ENCODE data around the gene USP10.

The USP10 gene

DNA sequence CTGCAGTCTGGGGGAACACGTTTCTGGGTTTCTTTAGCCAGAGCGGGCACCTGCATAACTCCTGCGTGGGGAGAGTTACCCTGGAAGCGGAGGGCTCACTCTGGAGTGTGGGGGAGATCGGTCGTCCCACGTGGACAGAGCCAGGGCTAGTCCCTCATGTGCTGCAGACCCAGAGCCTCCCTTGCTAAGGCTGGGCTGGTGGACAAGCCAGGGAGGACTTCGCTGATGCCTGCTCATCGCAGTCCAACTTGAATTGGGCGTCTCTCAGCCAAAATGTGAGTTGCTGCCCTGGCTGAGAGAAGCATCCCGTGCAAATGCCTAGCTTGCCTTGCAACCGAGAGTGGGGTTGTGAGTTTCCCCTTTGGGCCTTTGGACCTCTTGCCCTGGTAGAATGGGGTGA, 121.0 kb downstream of the USP10 start:
- Histone ChIP-seq H2AFZ (ENCODE audit: low read depth, low read length) (no peak overlapping the region), H3K4me3 (ENCODE audit: low read length) (no peak overlapping the region), H3K9me3 (ENCODE audit: low read length) (no peaks in the 10 kb centered on the region), H3K36me3 (ENCODE audit: insufficient read depth, low read length) (no peaks in the 10 kb centered on the region), H3K4me1 (ENCODE audit: insufficient read depth, low read length) (peaks cover 4% of the 10 kb centered on the region), H3K27me3 (ENCODE audit: insufficient read depth, low read length) (peaks cover 29% of the 10 kb centered on the region)

GRCh38 chr16:84821179-84821578, 121.4 kb downstream of the USP10 start:
- peaks cover 28% of the 10 kb centered on the region for H3K27me3 ChIP-seq (ENCODE audit: insufficient read depth, low read length)
- no peak overlapping the region for H2AFZ ChIP-seq (ENCODE audit: low read depth, low read length)
- H3K9me3 ChIP-seq (ENCODE audit: low read length), result no peaks in the 10 kb centered on the region
- H3K4me1 ChIP-seq (ENCODE audit: insufficient read depth, low read length), result peaks cover 6% of the 10 kb centered on the region
- no peak overlapping the region for H3K4me3 ChIP-seq (ENCODE audit: low read length)
- no peaks in the 10 kb centered on the region for H3K36me3 ChIP-seq (ENCODE audit: insufficient read depth, low read length)

DNA sequence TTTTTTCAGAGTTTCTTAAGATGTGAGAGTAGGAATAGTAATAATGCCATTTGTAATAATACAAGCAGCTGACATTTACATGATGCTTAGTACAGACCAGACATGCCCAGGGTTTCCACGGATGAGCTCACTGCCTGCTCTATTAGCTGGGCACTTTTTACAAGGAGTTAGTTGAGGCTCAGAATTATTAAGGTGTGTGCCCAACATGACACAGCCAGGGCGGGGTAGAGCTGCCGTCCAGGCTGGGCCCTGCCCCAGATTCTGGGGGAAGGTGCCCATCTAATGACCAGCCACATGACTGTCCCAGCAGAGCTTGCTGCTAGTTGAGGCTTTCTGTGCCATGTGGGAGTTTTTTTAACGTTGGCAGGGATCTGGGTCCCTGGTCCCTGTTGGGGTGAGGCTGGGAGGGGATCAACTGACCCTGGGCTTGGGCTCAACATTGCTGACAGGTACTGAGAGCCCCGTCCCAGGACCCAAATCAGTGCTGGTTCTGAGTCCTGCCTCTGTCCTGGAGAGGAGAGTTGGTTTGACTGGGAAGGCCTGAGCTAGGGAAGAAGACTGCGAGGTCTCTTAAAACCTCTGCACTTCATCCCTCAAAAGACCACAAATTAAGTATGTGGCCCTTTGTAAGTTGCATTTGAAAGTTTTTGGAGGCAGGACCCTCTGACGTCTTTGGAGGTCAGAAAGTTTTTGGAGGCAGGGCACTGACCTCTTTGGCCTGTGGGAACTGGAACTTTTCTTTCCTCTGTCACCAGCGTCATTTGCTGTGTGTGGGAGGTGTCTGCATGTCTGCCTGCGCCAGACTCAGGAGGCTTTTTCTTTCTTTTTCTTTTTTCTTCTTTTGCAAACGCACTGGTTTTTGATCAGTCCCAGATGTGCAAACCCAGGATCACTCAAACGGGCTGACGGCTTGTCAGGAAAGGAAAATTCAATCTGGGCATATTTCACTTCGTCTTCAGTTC, 122.2 kb downstream of the USP10 start:
- Histone ChIP-seq H3K4me1 (ENCODE audit: insufficient read depth, low read length) (peaks cover 13% of the 10 kb centered on the region), H3K9me3 (ENCODE audit: low read length) (no peaks in the 10 kb centered on the region), H2AFZ (ENCODE audit: low read depth, low read length) (no peak overlapping the region), H3K36me3 (ENCODE audit: insufficient read depth, low read length) (no peaks in the 10 kb centered on the region), H3K27me3 (ENCODE audit: insufficient read depth, low read length) (peaks cover 32% of the 10 kb centered on the region), H3K4me3 (ENCODE audit: low read length) (no peak overlapping the region)

GRCh38 chr16:84822990-84823389, 123.2 kb downstream of the USP10 start:
- H3K4me1 ChIP-seq (ENCODE audit: insufficient read depth, low read length), result peaks cover 17% of the 10 kb centered on the region
- no peaks in the 10 kb centered on the region for H3K36me3 ChIP-seq (ENCODE audit: insufficient read depth, low read length)
- no peaks in the 10 kb centered on the region for H3K9me3 ChIP-seq (ENCODE audit: low read length)
- no peak overlapping the region for H3K4me3 ChIP-seq (ENCODE audit: low read length)
- no peak overlapping the region for H2AFZ ChIP-seq (ENCODE audit: low read depth, low read length)
- peaks cover 32% of the 10 kb centered on the region for H3K27me3 ChIP-seq (ENCODE audit: insufficient read depth, low read length)

GRCh38 chr16:84823484-84823883, 123.7 kb downstream of the USP10 start:
- H3K27me3 ChIP-seq (ENCODE audit: insufficient read depth, low read length), result peaks cover 32% of the 10 kb centered on the region
- H3K4me1 ChIP-seq (ENCODE audit: insufficient read depth, low read length), result peaks cover 17% of the 10 kb centered on the region
- no peaks in the 10 kb centered on the region for H3K9me3 ChIP-seq (ENCODE audit: low read length)
- no peak overlapping the region for H3K4me3 ChIP-seq (ENCODE audit: low read length)
- H3K36me3 ChIP-seq (ENCODE audit: insufficient read depth, low read length), result no peaks in the 10 kb centered on the region
- H2AFZ ChIP-seq (ENCODE audit: low read depth, low read length), result no peak overlapping the region

DNA sequence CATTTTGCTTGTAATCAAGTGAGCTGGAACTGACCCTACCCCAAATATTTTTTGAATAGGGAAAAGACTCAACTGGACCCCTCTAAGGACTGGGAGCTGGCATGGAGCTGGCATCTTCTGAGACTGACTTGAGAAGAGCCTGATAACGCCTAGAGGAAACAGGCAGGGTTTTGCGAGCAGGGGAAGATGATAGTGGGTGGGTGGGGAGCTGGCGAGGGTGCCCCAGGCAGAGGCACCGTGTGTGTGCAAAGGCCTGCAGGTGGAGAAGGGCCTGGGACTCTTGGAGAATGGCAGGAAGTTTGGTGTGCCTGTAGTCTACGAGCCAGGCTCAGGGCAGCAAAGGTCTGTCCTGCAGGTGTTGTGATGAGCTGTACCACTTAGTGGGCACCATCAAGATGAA, 124.1 kb downstream of the USP10 start:
- Histone ChIP-seq H3K36me3 (ENCODE audit: insufficient read depth, low read length) (no peaks in the 10 kb centered on the region), H3K4me1 (ENCODE audit: insufficient read depth, low read length) (peaks cover 17% of the 10 kb centered on the region), H3K27me3 (ENCODE audit: insufficient read depth, low read length) (peaks cover 32% of the 10 kb centered on the region), H3K4me3 (ENCODE audit: low read length) (no peak overlapping the region), H2AFZ (ENCODE audit: low read depth, low read length) (no peak overlapping the region), H3K9me3 (ENCODE audit: low read length) (no peaks in the 10 kb centered on the region)

GRCh38 chr16:84825896-84826557, 126.2 kb downstream of the USP10 start:
- H2AFZ ChIP-seq (ENCODE audit: low read depth, low read length), result no peak overlapping the region
- no peaks in the 10 kb centered on the region for H3K9me3 ChIP-seq (ENCODE audit: low read length)
- no peak overlapping the region for H3K4me3 ChIP-seq (ENCODE audit: low read length)
- H3K27me3 ChIP-seq (ENCODE audit: insufficient read depth, low read length), result peaks cover 27% of the 10 kb centered on the region
- no peaks in the 10 kb centered on the region for H3K36me3 ChIP-seq (ENCODE audit: insufficient read depth, low read length)
- peaks cover 13% of the 10 kb centered on the region for H3K4me1 ChIP-seq (ENCODE audit: insufficient read depth, low read length)

- peaks cover 13% of the 10 kb centered on the region for H3K4me1 ChIP-seq (ENCODE audit: insufficient read depth, low read length)
- no peak overlapping the region for H2AFZ ChIP-seq (ENCODE audit: low read depth, low read length)
- peaks cover 24% of the 10 kb centered on the region for H3K27me3 ChIP-seq (ENCODE audit: insufficient read depth, low read length)
- no peak overlapping the region for H3K4me3 ChIP-seq (ENCODE audit: low read length)
- no peaks in the 10 kb centered on the region for H3K9me3 ChIP-seq (ENCODE audit: low read length)
- H3K36me3 ChIP-seq (ENCODE audit: insufficient read depth, low read length), result no peaks in the 10 kb centered on the region
Observed at GRCh38 chr16:84826558-84826941, 126.8 kb downstream of the USP10 start.

GRCh38 chr16:84827131-84827574, 127.4 kb downstream of the USP10 start:
- Histone ChIP-seq H3K36me3 (ENCODE audit: insufficient read depth, low read length) (no peaks in the 10 kb centered on the region), H3K4me1 (ENCODE audit: insufficient read depth, low read length) (peaks cover 13% of the 10 kb centered on the region), H3K4me3 (ENCODE audit: low read length) (peak overlapping the region; percentile 5), H3K27me3 (ENCODE audit: insufficient read depth, low read length) (peaks cover 21% of the 10 kb centered on the region), H2AFZ (ENCODE audit: low read depth, low read length) (no peak overlapping the region), H3K9me3 (ENCODE audit: low read length) (no peaks in the 10 kb centered on the region)

DNA sequence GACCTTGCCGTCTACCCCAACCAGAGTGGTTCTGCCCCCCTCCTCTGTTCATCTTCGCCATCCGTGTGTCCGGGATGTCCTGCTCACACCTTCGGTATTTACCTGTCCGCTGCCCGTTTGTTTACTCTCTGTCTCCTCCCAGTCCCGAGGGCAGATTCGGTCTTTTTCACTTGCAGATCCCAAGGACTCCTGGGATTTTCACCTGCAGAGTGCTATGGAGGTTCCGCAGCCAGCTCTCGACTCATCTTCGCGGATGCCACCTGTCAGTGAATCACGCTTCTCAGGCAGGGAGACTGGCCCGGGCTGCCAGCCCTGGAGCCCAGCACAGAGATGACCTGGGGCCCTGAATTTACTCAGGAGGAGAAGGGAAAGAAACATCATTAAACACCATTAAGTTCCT, 128.1 kb downstream of the USP10 start:
- Histone ChIP-seq H3K27me3 (ENCODE audit: insufficient read depth, low read length) (peaks cover 27% of the 10 kb centered on the region), H3K4me3 (ENCODE audit: low read length) (no peak overlapping the region), H3K9me3 (ENCODE audit: low read length) (no peaks in the 10 kb centered on the region), H3K4me1 (ENCODE audit: insufficient read depth, low read length) (peaks cover 13% of the 10 kb centered on the region), H2AFZ (ENCODE audit: low read depth, low read length) (no peak overlapping the region), H3K36me3 (ENCODE audit: insufficient read depth, low read length) (no peaks in the 10 kb centered on the region)

- Histone ChIP-seq H3K27me3 (ENCODE audit: insufficient read depth, low read length) (peaks cover 28% of the 10 kb centered on the region), H2AFZ (ENCODE audit: low read depth, low read length) (no peak overlapping the region), H3K9me3 (ENCODE audit: low read length) (no peaks in the 10 kb centered on the region), H3K4me1 (ENCODE audit: insufficient read depth, low read length) (peaks cover 13% of the 10 kb centered on the region), H3K4me3 (ENCODE audit: low read length) (no peak overlapping the region), H3K36me3 (ENCODE audit: insufficient read depth, low read length) (no peaks in the 10 kb centered on the region)
Observed at GRCh38 chr16:84828322-84828721, 128.5 kb downstream of the USP10 start.
